KMS-11 (cell line): Measurements from ENCODE around the gene SYT2.
A peak's percentile ranks its signal among the peaks of the same experiment; 100 is the strongest.

ENCODE experiments used
- H2AFZ ChIP-seq: fragments of 200-600 bp; sonication (generic); 2 replicates; pipeline ENCODE4 v1.6.1; 2016; ENCODE audit warnings: antibody characterized with exemption, mixed run types, low read depth
- H3K27ac ChIP-seq: fragments of 200-600 bp; sonication (generic); 2 replicates; pipeline ENCODE4 v1.6.1; 2016; ENCODE audit warnings: mild to moderate bottlenecking, mixed run types
- H3K27me3 ChIP-seq: fragments of 200-600 bp; sonication (generic); 2 replicates; pipeline ENCODE4 v1.6.1; 2017; ENCODE audit warnings: mild to moderate bottlenecking, low read depth, mixed run types, moderate library complexity; ENCODE audit not compliant: insufficient read depth
- H3K36me3 ChIP-seq: fragments of 200-600 bp; sonication (generic); 2 replicates; pipeline ENCODE4 v1.6.1; 2017; ENCODE audit warnings: mild to moderate bottlenecking, mixed run types; ENCODE audit not compliant: insufficient read depth
- H3K4me1 ChIP-seq: fragments of 200-600 bp; sonication (generic); 2 replicates; pipeline ENCODE4 v1.6.1; 2016; ENCODE audit warnings: mild to moderate bottlenecking, low read depth, mixed run types; ENCODE audit not compliant: poor library complexity, severe bottlenecking
- H3K4me2 ChIP-seq: fragments of 200-600 bp; sonication (generic); 2 replicates; pipeline ENCODE4 v1.7.0; 2016; ENCODE audit warnings: mild to moderate bottlenecking, mixed run types
- H3K4me3 ChIP-seq: fragments of 200-600 bp; sonication (generic); IDR thresholded peaks from 2 replicates; pipeline ENCODE4 v1.6.1; 2017; ENCODE audit warnings: low read depth, low read length, mixed read lengths; ENCODE audit not compliant: insufficient read depth
- H3K79me2 ChIP-seq: fragments of 200-600 bp; sonication (generic); 2 replicates; pipeline ENCODE4 v1.6.1; 2016; ENCODE audit warnings: low read depth, mixed run types; ENCODE audit not compliant: insufficient read depth
- H3K9ac ChIP-seq: fragments of 200-600 bp; sonication (generic); 2 replicates; pipeline ENCODE4 v1.6.1; 2016; ENCODE audit warnings: mild to moderate bottlenecking, mixed run types
- H4K20me1 ChIP-seq: fragments of 200-600 bp; sonication (generic); 2 replicates; pipeline ENCODE4 v1.6.1; 2016; ENCODE audit warnings: mild to moderate bottlenecking, mixed run types; ENCODE audit not compliant: insufficient read depth
- TF ChIP-seq, protein P1 (sequence below): fragments of 200-600 bp; sonication (generic); conservative IDR thresholded peaks from 2 replicates; pipeline ENCODE4 v1.6.1; 2017; ENCODE audit warnings: low read depth, mild to moderate bottlenecking, antibody characterized with exemption, low read length, moderate library complexity, mixed read lengths

Gene SYT2

GRCh38 chr1:202697038-202697437 is 13.2 kb downstream of the SYT2 start:
- Histone ChIP-seq H3K36me3 (no peaks in the 10 kb centered on the region), H3K79me2 (no peaks in the 10 kb centered on the region), H3K4me1 (no peaks in the 10 kb centered on the region), H3K27me3 (peaks cover 58% of the 10 kb centered on the region; the same call in 1 of the 2 replicates), H2AFZ (no peak overlapping the region), H3K9ac (no peak overlapping the region), H4K20me1 (no peaks in the 10 kb centered on the region), H3K27ac (no peak overlapping the region), H3K4me3 (no peak overlapping the region), H3K4me2 (no peak overlapping the region)
- TF ChIP-seq, protein P1, sequence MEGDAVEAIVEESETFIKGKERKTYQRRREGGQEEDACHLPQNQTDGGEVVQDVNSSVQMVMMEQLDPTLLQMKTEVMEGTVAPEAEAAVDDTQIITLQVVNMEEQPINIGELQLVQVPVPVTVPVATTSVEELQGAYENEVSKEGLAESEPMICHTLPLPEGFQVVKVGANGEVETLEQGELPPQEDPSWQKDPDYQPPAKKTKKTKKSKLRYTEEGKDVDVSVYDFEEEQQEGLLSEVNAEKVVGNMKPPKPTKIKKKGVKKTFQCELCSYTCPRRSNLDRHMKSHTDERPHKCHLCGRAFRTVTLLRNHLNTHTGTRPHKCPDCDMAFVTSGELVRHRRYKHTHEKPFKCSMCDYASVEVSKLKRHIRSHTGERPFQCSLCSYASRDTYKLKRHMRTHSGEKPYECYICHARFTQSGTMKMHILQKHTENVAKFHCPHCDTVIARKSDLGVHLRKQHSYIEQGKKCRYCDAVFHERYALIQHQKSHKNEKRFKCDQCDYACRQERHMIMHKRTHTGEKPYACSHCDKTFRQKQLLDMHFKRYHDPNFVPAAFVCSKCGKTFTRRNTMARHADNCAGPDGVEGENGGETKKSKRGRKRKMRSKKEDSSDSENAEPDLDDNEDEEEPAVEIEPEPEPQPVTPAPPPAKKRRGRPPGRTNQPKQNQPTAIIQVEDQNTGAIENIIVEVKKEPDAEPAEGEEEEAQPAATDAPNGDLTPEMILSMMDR: no peak

DNA sequence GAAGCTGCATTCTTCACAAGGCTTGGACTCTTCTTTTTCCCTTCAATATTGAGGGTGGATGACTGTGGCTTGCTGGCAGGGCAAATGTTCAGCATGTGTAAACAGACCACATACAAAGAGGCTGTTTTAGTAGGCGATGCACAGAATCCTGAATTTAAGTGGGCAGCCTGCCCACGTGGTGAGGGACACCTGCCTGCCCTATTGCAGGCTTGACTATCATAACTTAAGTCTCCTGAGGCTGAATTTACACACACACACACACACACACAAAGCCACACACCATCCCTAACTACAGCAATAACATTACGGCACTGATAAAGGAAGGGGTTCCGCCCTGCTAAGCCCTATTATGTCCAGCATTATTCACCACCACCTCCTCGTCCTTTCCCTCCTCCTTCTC is 15.9 kb downstream of the SYT2 start:
- H3K27me3 ChIP-seq: peaks cover 66% of the 10 kb centered on the region; the same call in 1 of the 2 replicates
- no peak overlapping the region for H3K9ac ChIP-seq
- TF ChIP-seq, protein P1: no peak
- no peaks in the 10 kb centered on the region for H3K4me1 ChIP-seq
- no peaks in the 10 kb centered on the region for H3K36me3 ChIP-seq
- no peak overlapping the region for H3K4me2 ChIP-seq
- no peaks in the 10 kb centered on the region for H4K20me1 ChIP-seq
- no peaks in the 10 kb centered on the region for H3K79me2 ChIP-seq
- no peak overlapping the region for H3K4me3 ChIP-seq
- H2AFZ ChIP-seq: no peak overlapping the region
- no peak overlapping the region for H3K27ac ChIP-seq

DNA sequence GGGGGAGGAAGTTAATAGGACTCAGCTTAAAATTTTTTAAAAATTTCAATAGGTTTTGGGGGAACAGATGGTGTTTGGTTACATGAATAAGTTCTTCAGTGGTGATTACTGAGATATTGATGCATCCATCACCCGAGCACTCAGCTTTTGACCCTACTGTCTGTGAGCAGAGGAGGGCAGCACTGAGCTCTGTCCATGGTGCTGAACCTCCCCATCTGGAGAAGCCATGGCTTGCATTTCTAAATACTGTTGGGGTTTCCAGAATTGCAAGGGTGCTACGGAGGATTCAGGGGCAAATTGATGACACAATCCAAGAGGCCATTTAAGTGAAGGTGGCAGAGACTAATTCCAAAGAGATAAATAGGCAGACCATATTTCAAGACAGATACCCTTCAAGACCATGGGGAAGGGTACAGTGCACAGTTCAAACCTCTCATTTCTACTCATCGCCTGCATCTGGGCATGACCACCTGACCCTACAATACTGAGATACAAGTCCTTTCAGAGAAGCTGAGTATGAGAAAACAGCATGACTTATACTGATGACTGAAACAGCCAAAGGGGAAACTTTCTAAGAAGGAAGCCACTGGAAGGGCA is 17.2 kb downstream of the SYT2 start:
- Histone ChIP-seq H2AFZ (no peak overlapping the region), H3K79me2 (no peaks in the 10 kb centered on the region), H3K9ac (no peak overlapping the region), H4K20me1 (no peaks in the 10 kb centered on the region), H3K27ac (no peak overlapping the region), H3K4me1 (no peaks in the 10 kb centered on the region), H3K27me3 (peaks cover 78% of the 10 kb centered on the region), H3K4me2 (no peak overlapping the region), H3K4me3 (no peak overlapping the region), H3K36me3 (no peaks in the 10 kb centered on the region)
- TF ChIP-seq, protein P1: 0 out of 2 replicates have a peak, but pooled peaks have one; percentile 19

GRCh38 chr1:202691816-202692215 is 18.4 kb downstream of the SYT2 start:
- H3K27ac ChIP-seq: no peak overlapping the region
- H3K4me2 ChIP-seq: no peak overlapping the region
- H3K4me1 ChIP-seq: no peaks in the 10 kb centered on the region
- peaks cover 86% of the 10 kb centered on the region for H3K27me3 ChIP-seq
- H4K20me1 ChIP-seq: no peaks in the 10 kb centered on the region
- no peak overlapping the region for H2AFZ ChIP-seq
- TF ChIP-seq, protein P1: no peak
- no peak overlapping the region for H3K9ac ChIP-seq
- no peak overlapping the region for H3K4me3 ChIP-seq
- H3K79me2 ChIP-seq: no peaks in the 10 kb centered on the region
- H3K36me3 ChIP-seq: no peaks in the 10 kb centered on the region
